ENCODE results near the gene PDZD8.
"Not testable (repeated sequence)": the region's sequence is repeated elsewhere in the genome, so short reads cannot be mapped to it uniquely, and the experiment has no call there.

Gene PDZD8

GRCh38 chr10:117294735-117295134 lies 80.5 kb downstream of the PDZD8 start:
- no peak for DNase-seq (ENCODE audit: low read depth in 4 of 4, low spot score in 1 of 4)

- no peak for DNase-seq (ENCODE audit: low read depth in 4 of 4, low spot score in 1 of 4)
Measured at GRCh38 chr10:117294039-117294645, 81.1 kb downstream of the PDZD8 start.

GRCh38 chr10:117290872-117291271 lies 84.4 kb downstream of the PDZD8 start:
- not testable (repeated sequence) for DNase-seq (ENCODE audit: low read depth in 4 of 4, low spot score in 1 of 4)

- DNase-seq (ENCODE audit: low read depth in 4 of 4, low spot score in 1 of 4), result no peak
Measured at GRCh38 chr10:117284716-117285494, 90.3 kb downstream of the PDZD8 start.

- no peak for DNase-seq (ENCODE audit: low read depth in 4 of 4, low spot score in 1 of 4)
Measured at GRCh38 chr10:117277675-117278074, 97.6 kb downstream of the PDZD8 start.

- no peak for DNase-seq (ENCODE audit: low read depth in 4 of 4, low spot score in 1 of 4)
Measured at GRCh38 chr10:117275121-117275520, 100.1 kb downstream of the PDZD8 start.

- no peak for DNase-seq (ENCODE audit: low read depth in 4 of 4, low spot score in 1 of 4)
Measured at GRCh38 chr10:117274509-117274908, 100.7 kb downstream of the PDZD8 start.

- no peak for DNase-seq (ENCODE audit: low read depth in 4 of 4, low spot score in 1 of 4)
Measured at GRCh38 chr10:117273980-117274379, 101.3 kb downstream of the PDZD8 start.

- DNase-seq (ENCODE audit: low read depth in 4 of 4, low spot score in 1 of 4), result no peak
Measured at GRCh38 chr10:117272195-117273076, 102.8 kb downstream of the PDZD8 start.

- DNase-seq (ENCODE audit: low read depth in 4 of 4, low spot score in 1 of 4), result no peak
Measured at GRCh38 chr10:117271427-117271826, 103.8 kb downstream of the PDZD8 start.

- no peak for DNase-seq (ENCODE audit: low read depth in 4 of 4, low spot score in 1 of 4)
Measured at GRCh38 chr10:117268907-117269306, 106.3 kb downstream of the PDZD8 start.

- no peak for DNase-seq (ENCODE audit: low read depth in 4 of 4, low spot score in 1 of 4)
Measured at GRCh38 chr10:117268258-117268657, 107.0 kb downstream of the PDZD8 start.

GRCh38 chr10:117266812-117267211 lies 108.4 kb downstream of the PDZD8 start:
- DNase-seq (ENCODE audit: low read depth in 4 of 4, low spot score in 1 of 4), result no peak

- no peak for DNase-seq (ENCODE audit: low read depth in 4 of 4, low spot score in 1 of 4)
Measured at GRCh38 chr10:117266400-117266799, 108.8 kb downstream of the PDZD8 start.

GRCh38 chr10:117264782-117265181 lies 110.5 kb downstream of the PDZD8 start:
- no peak for DNase-seq (ENCODE audit: low read depth in 4 of 4, low spot score in 1 of 4)

GRCh38 chr10:117262903-117263293 lies 112.3 kb downstream of the PDZD8 start:
- DNase-seq (ENCODE audit: low read depth in 4 of 4, low spot score in 1 of 4), result no peak

GRCh38 chr10:117262291-117262902 lies 112.8 kb downstream of the PDZD8 start:
- no peak for DNase-seq (ENCODE audit: low read depth in 4 of 4, low spot score in 1 of 4)

- DNase-seq (ENCODE audit: low read depth in 4 of 4, low spot score in 1 of 4), result no peak
Measured at GRCh38 chr10:117261501-117261900, 113.7 kb downstream of the PDZD8 start.

- DNase-seq (ENCODE audit: low read depth in 4 of 4, low spot score in 1 of 4), result no peak
Measured at GRCh38 chr10:117260084-117260483, 115.2 kb downstream of the PDZD8 start.

- no peak for DNase-seq (ENCODE audit: low read depth in 4 of 4, low spot score in 1 of 4)
Measured at GRCh38 chr10:117259279-117259678, 116.0 kb downstream of the PDZD8 start.

GRCh38 chr10:117257721-117258120 lies 117.5 kb downstream of the PDZD8 start:
- DNase-seq (ENCODE audit: low read depth in 4 of 4, low spot score in 1 of 4), result no peak
